ENCODE measurements around the gene DZIP1.

DNA sequence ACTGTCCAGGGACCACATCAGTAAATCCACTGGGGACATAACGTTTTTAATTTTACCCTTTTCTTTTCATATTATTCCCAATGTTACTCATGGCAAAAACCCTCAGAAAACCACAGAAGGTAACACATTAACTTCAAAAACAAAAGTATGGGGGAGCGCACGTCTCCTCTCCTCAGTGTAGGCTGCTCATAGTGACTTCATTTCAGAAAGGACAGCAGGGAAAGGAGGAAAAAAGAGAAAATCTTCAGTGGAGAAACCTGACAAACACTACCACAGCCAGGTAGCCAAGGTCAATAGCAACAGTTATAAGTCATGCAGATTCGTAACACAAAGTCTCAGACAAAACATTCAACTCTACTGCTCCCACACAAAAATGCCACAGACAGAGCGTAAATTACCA, 21.4 kb downstream of the DZIP1 start:
- TF ChIP-seq POLR2A (IDR thresholded peaks at IDR 0.05; ENCODE audit: low read length) (no peak), GATA1 (IDR thresholded peaks at IDR 0.05; ENCODE audit: low read depth, low read length) (no peak)
